Lung (tissue), 12 donors: Measurements from ENCODE around the gene PDGFC. TPM values are rescaled to one million over a fixed set of nuclear protein-coding genes. Genes with fewer than 3 reads are reported as not detected.

Source experiments
- ATAC-seq: fragments of 200-7000 bp; cut with Tn5 transposase; one replicate; pipeline ENCODE4 v1.9.1; 2020; ENCODE audit warnings: moderate number of reproducible peaks; ENCODE audit not compliant: insufficient read depth, low FRiP score
- DNase-seq, 3 donors: peaks; one replicate each; pipeline ENCODE4 v3.0.0-alpha.2; 2013 to 2017
- H3K27ac ChIP-seq, 2 donors: one replicate each; pipeline ENCODE4 v1.5.1; 2013; ENCODE audit warnings: mild to moderate bottlenecking in 2 of 2, moderate library complexity in 2 of 2, control low read depth in 1 of 2, inconsistent platforms in 1 of 2, low read depth in 1 of 2, low read length in 1 of 2
- H3K27me3 ChIP-seq, 3 donors: one replicate each; pipeline ENCODE4 v1.5.1; 2013; ENCODE audit warnings: low read length in 2 of 3; ENCODE audit not compliant: control insufficient read depth in 3 of 3, insufficient read depth in 3 of 3
- H3K36me3 ChIP-seq, 4 donors: one replicate each; pipeline ENCODE4 v1.5.1; 2013; ENCODE audit warnings: low read length in 4 of 4, mild to moderate bottlenecking in 1 of 4, moderate library complexity in 1 of 4; ENCODE audit not compliant: control insufficient read depth in 4 of 4, insufficient read depth in 4 of 4
- H3K4me1 ChIP-seq, 5 donors: one replicate each; pipeline ENCODE4 v1.5.1; 2013; ENCODE audit warnings: low read length in 5 of 5, mild to moderate bottlenecking in 2 of 5, moderate library complexity in 1 of 5; ENCODE audit not compliant: control insufficient read depth in 5 of 5, insufficient read depth in 5 of 5
- H3K4me3 ChIP-seq: one replicate; pipeline ENCODE4 v1.5.1; 2013; ENCODE audit warnings: mild to moderate bottlenecking, control low read depth, moderate library complexity
- H3K9ac ChIP-seq, 2 donors: one replicate each; pipeline ENCODE4 v1.5.1; 2013; ENCODE audit warnings: low read length in 2 of 2, control low read depth in 1 of 2; ENCODE audit not compliant: insufficient read depth in 1 of 2
- H3K9me3 ChIP-seq, 4 donors: one replicate each; pipeline ENCODE4 v1.5.1; 2013; ENCODE audit warnings: low read length in 3 of 4, mild to moderate bottlenecking in 1 of 4, moderate library complexity in 1 of 4; ENCODE audit not compliant: control insufficient read depth in 4 of 4, insufficient read depth in 3 of 4
- CTCF ChIP-seq: IDR thresholded peaks from 2 replicates; pipeline ENCODE4 v1.5.1; 2012; ENCODE audit warnings: mild to moderate bottlenecking; ENCODE audit errors: control extremely low read depth, extremely low read depth
- WGBS, 2 donors: extraction: QIAGEN DNeasy Blood & Tissue Kit; methylation state at CpG; one replicate each; pipeline ENCODE4 v1.1.7; 2013; 5-methylcytosine and 5-hydroxymethylcytosine counted together
- polyA plus RNA-seq, 2 donors: library from polyadenylated mRNA; stranded (reverse); fragments of 200-250 nt; gene quantifications; one replicate each; pipeline ENCODE4 v1.2.1, GENCODE V29; 2013
- total RNA-seq, 2 donors: library from RNA; depleted of rRNA in 1 of 2; stranded (reverse); fragments of >200 nt in 1 of 2; gene quantifications; one replicate each; pipeline ENCODE4 v1.2.1, GENCODE V29; 2014 to 2021
- donor health status: control.
- donor health status: control.
- donor health status: Bipolar disorder and iron deficiency.
- donor health status: healthy.
- donor health status: DM: yes; HTN: yes; CAD: no.

PDGFC gene
- total and polyA plus RNA-seq, 4 donors = 4.5 to 56.0 (median 11.7) TPM

GRCh38 chr4:156794863-156795262, 176.7 kb downstream of the PDGFC start:
- no peak overlapping the region for H3K27ac ChIP-seq
- DNase-seq (no peak), ATAC-seq (no peak)
- no peaks in the 10 kb centered on the region for H3K36me3 ChIP-seq
- no peaks in the 10 kb centered on the region for H3K27me3 ChIP-seq
- H3K4me1 ChIP-seq = peaks cover 0 to 7% (median 0%) of the 10 kb centered on the region in 5 donors
- whole genome bisulfite sequencing, 2 donors = 69 to 82% methylated on average over 4 of the region's 4 CpGs
- TF ChIP-seq CTCF = no peak
- H3K4me3 ChIP-seq = no peak overlapping the region
- no peak overlapping the region for H3K9ac ChIP-seq
- no peaks in the 10 kb centered on the region for H3K9me3 ChIP-seq

- WGBS, 2 donors = 69 to 86% methylated on average over 2 of the region's 2 CpGs
- Histone ChIP-seq H3K9me3 (no peaks in the 10 kb centered on the region), H3K4me3 (no peak overlapping the region), H3K9ac (no peak overlapping the region), H3K27me3 (no peaks in the 10 kb centered on the region), H3K27ac (no peak overlapping the region), H3K36me3 (no peaks in the 10 kb centered on the region), H3K4me1 (peaks cover 0 to 7% (median 0%) of the 10 kb centered on the region in 5 donors)
- no peak for ATAC-seq
- no peak for DNase-seq
- TF ChIP-seq CTCF = no peak
Measured at GRCh38 chr4:156792462-156793085, 179.0 kb downstream of the PDGFC start.

- H3K4me3 ChIP-seq = no peak overlapping the region
- no peak overlapping the region for H3K27ac ChIP-seq
- 59 to 60% methylated on average over 1 of the region's 1 CpG for WGBS, 2 donors
- peak; percentile 19 to 41 (median 37) for DNase-seq
- no peaks in the 10 kb centered on the region for H3K27me3 ChIP-seq
- H3K9me3 ChIP-seq = no peaks in the 10 kb centered on the region
- no peak for ATAC-seq
- H3K9ac ChIP-seq = no peak overlapping the region
- peaks cover 0 to 12% (median 0%) of the 10 kb centered on the region in 5 donors for H3K4me1 ChIP-seq
- no peak for TF ChIP-seq CTCF
- H3K36me3 ChIP-seq = no peaks in the 10 kb centered on the region
Measured at GRCh38 chr4:156790866-156791265, 180.7 kb downstream of the PDGFC start.

- H3K27ac ChIP-seq = no peak overlapping the region
- H3K9ac ChIP-seq = no peak overlapping the region
- DNase-seq = no peak
- no peak for ATAC-seq
- H3K4me3 ChIP-seq = no peak overlapping the region
- no peak for TF ChIP-seq CTCF
- H3K36me3 ChIP-seq = no peaks in the 10 kb centered on the region
- peaks cover 0 to 6% (median 0%) of the 10 kb centered on the region in 5 donors for H3K4me1 ChIP-seq
- no peaks in the 10 kb centered on the region for H3K27me3 ChIP-seq
- H3K9me3 ChIP-seq = no peaks in the 10 kb centered on the region
Measured at GRCh38 chr4:156788782-156789181, 182.8 kb downstream of the PDGFC start.
